Neural crest cell (in vitro differentiated cells): ENCODE results near the gene LIMK1. TPM values are rescaled to one million over a fixed set of nuclear protein-coding genes. Genes with fewer than 3 reads are reported as not detected.

Source experiments
- DNase-seq: peaks from one replicate; pipeline ENCODE4 v3.0.0; 2021; ENCODE audit warnings: low read depth, mixed read lengths, low spot score
- H3K27ac Mint-ChIP-seq: one replicate; pipeline ENCODE4 v1.8.0; 2021; ENCODE audit warnings: mild to moderate bottlenecking, mixed read lengths; ENCODE audit not compliant: unreplicated experiment
- H3K27me3 Mint-ChIP-seq: 2 replicates; pipeline ENCODE4 v1.8.0; 2021; ENCODE audit warnings: low read depth, mild to moderate bottlenecking, mixed read lengths
- H3K36me3 Mint-ChIP-seq: 2 replicates; pipeline ENCODE4 v1.8.0; 2021; ENCODE audit warnings: low read depth, mild to moderate bottlenecking, mixed read lengths
- H3K4me1 Mint-ChIP-seq: 2 replicates; pipeline ENCODE4 v1.8.0; 2021; ENCODE audit warnings: mixed read lengths
- H3K4me3 Mint-ChIP-seq: one replicate; pipeline ENCODE4 v1.8.0; 2021; ENCODE audit warnings: mild to moderate bottlenecking, mixed read lengths
- H3K9me3 Mint-ChIP-seq: 2 replicates; pipeline ENCODE4 v1.8.0; 2021; ENCODE audit warnings: mixed read lengths
- total RNA-seq: library from RNA; stranded (reverse); gene quantifications from 2 replicates; pipeline ENCODE4 v1.2.1, GENCODE V29; 2021
- TF ChIP-seq, protein P1 (sequence below): fragments of 200-600 bp; sonication (generic); conservative IDR thresholded peaks from 2 replicates; pipeline ENCODE4 v1.5.0; 2021; ENCODE audit warnings: antibody characterized with exemption, mild to moderate bottlenecking

Gene LIMK1
- total RNA-seq, 1 donor from 2014 or later: 82.1 TPM

DNA sequence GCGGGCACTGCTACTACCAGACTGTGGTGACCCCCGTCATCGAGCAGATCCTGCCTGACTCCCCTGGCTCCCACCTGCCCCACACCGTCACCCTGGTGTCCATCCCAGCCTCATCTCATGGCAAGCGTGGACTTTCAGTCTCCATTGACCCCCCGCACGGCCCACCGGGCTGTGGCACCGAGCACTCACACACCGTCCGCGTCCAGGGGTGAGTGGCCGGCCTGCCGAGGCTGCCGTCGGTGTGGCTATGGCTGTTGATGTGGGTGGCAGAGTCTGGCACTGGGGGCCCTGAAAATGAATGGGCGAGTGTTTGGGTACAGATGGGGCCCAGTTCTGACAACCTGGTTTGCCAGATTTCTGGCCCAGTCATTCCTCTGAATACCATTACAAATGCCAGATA lies 15.4 kb downstream of the LIMK1 start:
- Mint-ChIP-seq H3K4me3 (no peak overlapping the region), H3K36me3 (peaks cover 18% of the 10 kb centered on the region), H3K9me3 (peaks cover 3% of the 10 kb centered on the region), H3K4me1 (peaks cover 14% of the 10 kb centered on the region), H3K27ac (no peak overlapping the region), H3K27me3 (no peaks in the 10 kb centered on the region)
- TF ChIP-seq, protein P1, sequence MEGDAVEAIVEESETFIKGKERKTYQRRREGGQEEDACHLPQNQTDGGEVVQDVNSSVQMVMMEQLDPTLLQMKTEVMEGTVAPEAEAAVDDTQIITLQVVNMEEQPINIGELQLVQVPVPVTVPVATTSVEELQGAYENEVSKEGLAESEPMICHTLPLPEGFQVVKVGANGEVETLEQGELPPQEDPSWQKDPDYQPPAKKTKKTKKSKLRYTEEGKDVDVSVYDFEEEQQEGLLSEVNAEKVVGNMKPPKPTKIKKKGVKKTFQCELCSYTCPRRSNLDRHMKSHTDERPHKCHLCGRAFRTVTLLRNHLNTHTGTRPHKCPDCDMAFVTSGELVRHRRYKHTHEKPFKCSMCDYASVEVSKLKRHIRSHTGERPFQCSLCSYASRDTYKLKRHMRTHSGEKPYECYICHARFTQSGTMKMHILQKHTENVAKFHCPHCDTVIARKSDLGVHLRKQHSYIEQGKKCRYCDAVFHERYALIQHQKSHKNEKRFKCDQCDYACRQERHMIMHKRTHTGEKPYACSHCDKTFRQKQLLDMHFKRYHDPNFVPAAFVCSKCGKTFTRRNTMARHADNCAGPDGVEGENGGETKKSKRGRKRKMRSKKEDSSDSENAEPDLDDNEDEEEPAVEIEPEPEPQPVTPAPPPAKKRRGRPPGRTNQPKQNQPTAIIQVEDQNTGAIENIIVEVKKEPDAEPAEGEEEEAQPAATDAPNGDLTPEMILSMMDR: no peak
- DNase-seq: no peak

DNA sequence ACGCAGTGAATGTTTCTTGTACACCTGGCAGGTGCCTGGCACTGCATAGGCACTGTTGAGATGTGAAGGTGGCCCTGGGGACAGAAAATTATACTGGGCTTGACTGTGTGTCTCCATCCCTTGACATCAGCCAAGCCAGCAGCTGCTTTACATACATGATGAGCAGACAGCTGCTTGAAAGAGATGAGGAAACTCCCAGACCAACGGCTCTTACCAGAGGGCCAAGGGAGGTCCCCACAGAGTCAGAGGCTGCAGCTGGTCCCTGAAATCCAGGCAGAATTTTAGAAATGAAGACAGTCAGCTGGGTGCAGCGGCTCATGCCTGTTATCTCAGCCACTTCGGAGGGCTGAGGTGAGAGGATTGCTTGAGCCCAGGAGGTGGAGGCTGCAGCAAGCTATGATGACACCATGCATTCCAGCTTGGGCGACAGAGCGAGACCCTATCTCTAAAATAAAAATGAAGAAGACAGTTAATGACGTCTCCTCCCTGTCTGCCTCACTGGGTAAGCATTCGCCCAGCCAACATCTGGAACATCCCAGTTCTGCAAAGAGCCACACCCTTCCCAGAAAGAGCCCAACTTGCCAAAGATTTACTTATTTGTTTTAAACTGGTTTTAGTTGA lies 17.6 kb downstream of the LIMK1 start:
- peaks cover 5% of the 10 kb centered on the region for H3K4me1 Mint-ChIP-seq
- H3K27me3 Mint-ChIP-seq: no peaks in the 10 kb centered on the region
- peaks cover 3% of the 10 kb centered on the region for H3K9me3 Mint-ChIP-seq
- no peak overlapping the region for H3K4me3 Mint-ChIP-seq
- no peak for DNase-seq
- H3K36me3 Mint-ChIP-seq: peaks cover 18% of the 10 kb centered on the region
- TF ChIP-seq, protein P1: no peak
- no peak overlapping the region for H3K27ac Mint-ChIP-seq

DNA sequence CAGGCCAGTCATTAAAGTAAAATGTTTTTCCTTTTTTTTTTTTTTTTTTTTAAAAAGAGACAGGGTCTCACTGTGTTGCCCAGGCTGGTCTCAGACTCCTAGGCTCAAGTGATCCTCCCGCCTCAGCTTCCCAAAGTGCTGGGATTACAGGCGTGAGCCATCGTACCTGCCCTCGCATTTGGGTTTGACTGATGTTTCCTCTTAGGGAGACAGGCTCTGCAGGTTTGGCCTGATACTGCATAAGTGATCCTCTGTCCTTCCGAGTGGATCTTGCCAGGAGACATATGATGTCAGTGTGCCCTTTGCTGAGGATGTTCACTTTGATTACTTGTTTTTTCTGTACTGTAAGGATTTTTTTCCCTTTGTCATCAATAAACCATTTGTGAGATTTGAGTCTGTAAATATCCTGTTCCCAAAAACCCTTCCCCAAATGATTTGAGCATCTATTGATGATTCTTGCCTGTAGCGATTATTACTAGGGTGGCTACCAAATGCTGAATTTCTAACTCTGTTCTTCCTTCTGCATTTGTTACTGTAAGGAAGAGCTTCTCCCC lies 19.7 kb downstream of the LIMK1 start:
- Mint-ChIP-seq H3K36me3 (peaks cover 12% of the 10 kb centered on the region), H3K9me3 (no peaks in the 10 kb centered on the region), H3K4me1 (peaks cover under 1% of the 10 kb centered on the region), H3K4me3 (no peak overlapping the region), H3K27ac (no peak overlapping the region), H3K27me3 (no peaks in the 10 kb centered on the region)
- DNase-seq: no peak
- TF ChIP-seq, protein P1: no peak

DNA sequence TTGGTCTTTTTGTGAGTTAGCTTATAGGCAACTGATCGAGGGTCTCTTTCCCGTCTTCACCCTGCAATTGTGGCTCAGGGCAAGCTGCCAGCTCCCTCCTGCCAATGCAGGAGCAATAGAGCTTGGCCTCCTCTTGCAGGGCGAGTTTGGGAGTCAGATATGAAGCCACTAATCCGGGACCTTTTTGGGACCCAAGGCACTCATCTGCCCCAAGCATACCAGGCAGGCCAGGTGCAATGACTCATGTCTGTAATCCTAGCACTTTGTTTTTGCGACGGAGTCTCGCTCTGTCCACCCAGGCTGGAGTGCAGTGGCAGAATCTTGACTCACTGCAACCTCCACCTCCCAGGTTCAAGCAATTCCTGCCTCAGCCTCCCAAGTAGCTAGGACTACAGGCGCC lies 21.1 kb downstream of the LIMK1 start:
- no peaks in the 10 kb centered on the region for H3K4me1 Mint-ChIP-seq
- DNase-seq: no peak
- no peaks in the 10 kb centered on the region for H3K27me3 Mint-ChIP-seq
- no peak overlapping the region for H3K4me3 Mint-ChIP-seq
- TF ChIP-seq, protein P1: no peak
- H3K27ac Mint-ChIP-seq: no peak overlapping the region
- H3K36me3 Mint-ChIP-seq: peaks cover 11% of the 10 kb centered on the region
- H3K9me3 Mint-ChIP-seq: no peaks in the 10 kb centered on the region

DNA sequence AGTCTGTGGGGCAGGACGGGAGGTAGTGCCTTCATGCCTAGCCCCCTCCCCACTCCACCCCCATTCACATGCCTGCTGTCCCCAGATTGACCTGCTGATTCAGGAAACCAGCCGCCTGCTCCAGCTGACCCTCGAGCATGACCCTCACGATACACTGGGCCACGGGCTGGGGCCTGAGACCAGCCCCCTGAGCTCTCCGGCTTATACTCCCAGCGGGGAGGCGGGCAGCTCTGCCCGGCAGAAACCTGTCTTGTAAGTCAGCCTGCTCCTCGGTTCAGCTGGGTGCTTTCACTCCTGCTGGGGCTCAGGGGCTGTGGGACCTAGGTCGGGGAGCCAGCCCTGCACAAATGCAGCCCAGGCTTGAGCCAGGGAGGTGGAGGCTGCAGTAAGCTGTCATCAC lies 22.4 kb downstream of the LIMK1 start:
- H3K27ac Mint-ChIP-seq: no peak overlapping the region
- H3K4me3 Mint-ChIP-seq: no peak overlapping the region
- TF ChIP-seq, protein P1: no peak
- peaks cover 11% of the 10 kb centered on the region for H3K36me3 Mint-ChIP-seq
- no peaks in the 10 kb centered on the region for H3K9me3 Mint-ChIP-seq
- no peak for DNase-seq
- no peaks in the 10 kb centered on the region for H3K27me3 Mint-ChIP-seq
- no peaks in the 10 kb centered on the region for H3K4me1 Mint-ChIP-seq
